Skeletal muscle tissue (tissue), 2 donors: ENCODE data around the gene AMOTL2. TPM values are rescaled to one million over a fixed set of nuclear protein-coding genes. Genes with fewer than 3 reads are reported as not detected.

Experiments
- small RNA-seq: library from RNA; depleted of rRNA; stranded (forward); fragments of <200 nt; gene quantifications from one replicate; pipeline ENCODE3, GENCODE V24; 2014
- total RNA-seq: library from RNA; depleted of rRNA; stranded (reverse); fragments of >200 nt; gene quantifications from one replicate; pipeline ENCODE4 v1.2.3, GENCODE V29; 2014

Gene AMOTL2
- total RNA-seq, 1 donor from 2014 or later, result 56.9 TPM

Small RNA genes within 50 kb of the gene (small RNA-seq; reads per million reads assigned to genes)
- gene HMGN1P9 (not detected), gene MIR6827 (not detected)

Other genes starting within 250 kb of the AMOTL2 start
- gene RYK, start 123.6 kb downstream of the AMOTL2 start, total RNA-seq, result 100 TPM
- 38.6 TPM for gene ANAPC13, start 111.5 kb upstream of the AMOTL2 start, total RNA-seq
- 60.5 TPM for gene CEP63, start 111.6 kb upstream of the AMOTL2 start, total RNA-seq